HCT116 (cell line): Measurements from ENCODE around the gene GAB4.

Source experiments
- EZH2 ChIP-seq: fragments of 200-600 bp; sonication (generic); IDR thresholded peaks from 2 replicates; pipeline ENCODE4 v1.6.1; 2017; ENCODE audit warnings: antibody characterized with exemption, mixed run types
- EZH2phosphoT487 ChIP-seq: fragments of 200-600 bp; IDR thresholded peaks from 2 replicates; pipeline ENCODE4 v1.6.1; 2018; ENCODE audit warnings: antibody characterized with exemption, borderline replicate concordance
- FOSL1 ChIP-seq: IDR thresholded peaks from 2 replicates; pipeline ENCODE4 v1.6.1; 2012; ENCODE audit warnings: low read depth
- POLR2A ChIP-seq: IDR thresholded peaks from 2 replicates; pipeline ENCODE4 v1.7.0; 2011; ENCODE audit warnings: borderline replicate concordance; ENCODE audit not compliant: insufficient read depth, insufficient read length; ENCODE audit errors: extremely low read depth
- POLR2AphosphoS5 ChIP-seq: IDR thresholded peaks from 2 replicates; pipeline ENCODE4 v1.6.1; 2011; ENCODE audit warnings: mild to moderate bottlenecking, low read depth, low read length, moderate library complexity
- SP1 ChIP-seq: IDR thresholded peaks from 2 replicates; pipeline ENCODE4 v1.6.1; 2012; ENCODE audit warnings: low read depth
- TCF7L2 ChIP-seq: IDR thresholded peaks from 2 replicates; pipeline ENCODE4 v1.7.0; 2011; ENCODE audit warnings: borderline replicate concordance, inconsistent platforms; ENCODE audit not compliant: insufficient read depth, insufficient read length; ENCODE audit errors: extremely low read depth
- TF ChIP-seq, protein P1 (sequence below), 3 experiments: fragments of 200-600 bp in 1 of 3; sonication (generic) in 1 of 3; IDR thresholded peaks in 2 of 3; conservative IDR thresholded peaks in 1 of 3; 2 replicates each; pipeline ENCODE4 v1.5.1; 2012 to 2017; ENCODE audit warnings: low read depth in 2 of 3, low read length in 2 of 3, antibody characterized with exemption in 1 of 3, borderline replicate concordance in 1 of 3, control low read depth in 1 of 3, mild to moderate bottlenecking in 1 of 3, mixed read lengths in 1 of 3, mixed run types in 1 of 3, moderate library complexity in 1 of 3; ENCODE audit not compliant: insufficient read depth in 1 of 3

DNA sequence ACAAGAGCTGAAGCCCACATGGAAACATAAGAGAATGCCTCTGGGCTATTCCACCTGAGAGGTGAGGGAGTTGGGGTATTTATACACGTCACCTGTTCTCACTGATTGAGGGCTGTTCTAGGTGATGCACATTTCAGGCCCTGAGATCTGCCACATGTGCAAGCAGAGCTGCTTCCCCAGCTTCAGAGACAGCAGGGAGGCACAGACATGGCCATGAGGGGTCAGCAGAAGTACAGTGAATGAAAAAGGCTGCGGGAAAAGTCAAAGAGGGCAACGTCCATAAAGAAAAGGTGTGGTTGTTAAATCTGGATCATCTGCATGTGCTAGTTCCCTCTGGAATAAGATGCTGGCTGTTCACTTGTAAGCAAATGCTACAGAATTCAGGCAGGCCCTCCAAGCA is 75.4 kb downstream of the GAB4 start:
- no peak for TF ChIP-seq POLR2AphosphoS5
- TF ChIP-seq, protein P1, sequence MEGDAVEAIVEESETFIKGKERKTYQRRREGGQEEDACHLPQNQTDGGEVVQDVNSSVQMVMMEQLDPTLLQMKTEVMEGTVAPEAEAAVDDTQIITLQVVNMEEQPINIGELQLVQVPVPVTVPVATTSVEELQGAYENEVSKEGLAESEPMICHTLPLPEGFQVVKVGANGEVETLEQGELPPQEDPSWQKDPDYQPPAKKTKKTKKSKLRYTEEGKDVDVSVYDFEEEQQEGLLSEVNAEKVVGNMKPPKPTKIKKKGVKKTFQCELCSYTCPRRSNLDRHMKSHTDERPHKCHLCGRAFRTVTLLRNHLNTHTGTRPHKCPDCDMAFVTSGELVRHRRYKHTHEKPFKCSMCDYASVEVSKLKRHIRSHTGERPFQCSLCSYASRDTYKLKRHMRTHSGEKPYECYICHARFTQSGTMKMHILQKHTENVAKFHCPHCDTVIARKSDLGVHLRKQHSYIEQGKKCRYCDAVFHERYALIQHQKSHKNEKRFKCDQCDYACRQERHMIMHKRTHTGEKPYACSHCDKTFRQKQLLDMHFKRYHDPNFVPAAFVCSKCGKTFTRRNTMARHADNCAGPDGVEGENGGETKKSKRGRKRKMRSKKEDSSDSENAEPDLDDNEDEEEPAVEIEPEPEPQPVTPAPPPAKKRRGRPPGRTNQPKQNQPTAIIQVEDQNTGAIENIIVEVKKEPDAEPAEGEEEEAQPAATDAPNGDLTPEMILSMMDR (IDR thresholded peaks at IDR 0.05 in 2 of 3, conservative IDR thresholded peaks at IDR 0.05 in 1 of 3; ENCODE audit: borderline replicate concordance in 1 of 3, insufficient read depth in 1 of 3, low read depth in 2 of 3, low read length in 2 of 3), result peak in 2 of 3 experiments; percentile 36 to 45; a peak in 4 of 6 replicates
- no peak for TF ChIP-seq TCF7L2
- no peak for TF ChIP-seq POLR2A
- TF ChIP-seq SP1, result no peak
- TF ChIP-seq EZH2phosphoT487, result no peak
- TF ChIP-seq EZH2, result no peak
- TF ChIP-seq FOSL1, result no peak
